Dendritic cell treated with granulocyte-macrophage colony-stimulating factor and Interleukin-4, amounts not matched to agents 40 ng/mL and 50 ng/mL, for 4 days (primary cell): ENCODE measurements around the gene SUOX.
A peak's percentile ranks its signal among the peaks of the same experiment; 100 is the strongest.

Source experiments
- H3K27ac Mint-ChIP-seq: one replicate; pipeline ENCODE4 v1.8.0; 2022; ENCODE audit warnings: mild to moderate bottlenecking, mixed read lengths
- H3K27me3 Mint-ChIP-seq: one replicate; pipeline ENCODE4 v1.8.0; 2022; ENCODE audit warnings: mild to moderate bottlenecking, mixed read lengths
- H3K36me3 Mint-ChIP-seq: one replicate; pipeline ENCODE4 v1.8.0; 2022; ENCODE audit warnings: low read depth, mixed read lengths
- H3K4me1 Mint-ChIP-seq: one replicate; pipeline ENCODE4 v1.8.0; 2022; ENCODE audit warnings: low read depth, mixed read lengths
- H3K4me3 Mint-ChIP-seq: one replicate; pipeline ENCODE4 v1.8.0; 2022; ENCODE audit warnings: mild to moderate bottlenecking, moderate library complexity, mixed read lengths
- H3K9me3 Mint-ChIP-seq: one replicate; pipeline ENCODE4 v1.8.0; 2022; ENCODE audit warnings: mixed read lengths
- intact Hi-C: fragments of 100-400 bp; cut with micrococcal nuclease; formaldehyde crosslinking; loops from one replicate; pipeline ENCODE4 v1.15.0; 2022

Gene SUOX

DNA sequence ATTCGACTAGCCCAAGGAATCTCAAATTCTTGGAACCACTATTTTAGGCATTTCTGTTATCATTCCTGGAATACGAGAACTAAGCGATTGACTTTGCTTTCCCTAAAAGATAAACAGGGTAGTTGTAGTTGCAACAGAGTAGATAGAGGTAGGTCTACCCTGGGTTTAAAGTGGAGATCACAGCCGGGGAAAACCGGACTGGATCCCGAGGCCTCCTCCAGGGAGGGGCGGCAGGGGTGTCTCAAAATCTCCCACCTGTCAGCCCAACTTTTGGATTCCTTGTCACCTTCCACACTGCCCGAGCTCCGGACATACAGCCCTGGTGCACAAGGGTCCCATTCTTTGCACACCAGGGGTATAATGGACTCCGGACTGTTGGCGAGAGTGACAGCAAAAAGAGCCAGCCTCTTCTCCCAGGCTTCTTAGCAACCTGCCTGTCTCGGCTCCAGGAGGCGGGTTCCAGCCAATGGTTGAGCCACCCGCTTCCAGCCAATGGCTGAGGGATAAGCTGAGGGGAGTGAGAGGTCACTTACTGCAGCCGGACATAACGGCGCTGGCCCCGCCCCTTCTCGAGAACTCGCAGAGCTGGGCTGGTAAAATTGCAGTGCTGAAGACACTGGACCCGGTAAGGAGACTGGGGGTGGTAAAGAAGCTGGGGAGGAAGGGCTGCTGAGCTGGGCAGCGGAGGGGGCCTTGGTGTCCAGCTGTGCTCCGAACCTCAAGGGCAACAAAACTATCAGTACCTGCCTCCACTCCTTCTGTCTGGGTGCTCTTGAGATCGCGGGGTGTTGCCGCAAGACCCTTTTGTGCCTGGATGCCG, at the start of gene SUOX:
Gene SUOX, plus strand, starts transcription at position 562 of the 820 bp plus-strand sequence. CDS start 4,946 bp downstream, outside the sequence.
- Mint-ChIP-seq H3K36me3 (peaks cover 78% of the 10 kb centered on the region), H3K27ac (peak within 1 kb of the TSS; percentile 88)

GRCh38 chr12:55955344-55955743, 41.7 kb upstream of the SUOX start:
- intact Hi-C loops: no loop called here
- Mint-ChIP-seq H3K27me3 (peaks cover 2% of the 10 kb centered on the region), H3K36me3 (peaks cover 38% of the 10 kb centered on the region), H3K9me3 (no peaks in the 10 kb centered on the region), H3K27ac (no peak overlapping the region), H3K4me1 (peaks cover 11% of the 10 kb centered on the region), H3K4me3 (no peak overlapping the region)

More for the DNA sequence above, at the start of gene SUOX:
- H3K4me1 Mint-ChIP-seq: peaks cover 48% of the 10 kb centered on the region
- H3K4me3 Mint-ChIP-seq: peak within 1 kb of the TSS; percentile 93
- intact Hi-C loops: loop anchor here (1.0 to 10.0 kb wide), 3 partner anchors 32 to 108 kb away; partner anchors contain the start of genes PA2G4 and RPS26
- H3K9me3 Mint-ChIP-seq: no peaks in the 10 kb centered on the region
- no peaks in the 10 kb centered on the region for H3K27me3 Mint-ChIP-seq

GRCh38 chr12:55955800-55956508, 41.1 kb upstream of the SUOX start:
- peaks cover 37% of the 10 kb centered on the region for H3K36me3 Mint-ChIP-seq
- no peak overlapping the region for H3K4me3 Mint-ChIP-seq
- intact Hi-C loops: no loop called here
- H3K4me1 Mint-ChIP-seq: peaks cover 11% of the 10 kb centered on the region
- no peak overlapping the region for H3K27ac Mint-ChIP-seq
- no peaks in the 10 kb centered on the region for H3K9me3 Mint-ChIP-seq
- peaks cover 2% of the 10 kb centered on the region for H3K27me3 Mint-ChIP-seq

- H3K36me3 Mint-ChIP-seq: peaks cover 24% of the 10 kb centered on the region
- no peak overlapping the region for H3K4me3 Mint-ChIP-seq
- intact Hi-C loops: no loop called here
- no peak overlapping the region for H3K27ac Mint-ChIP-seq
- peaks cover 11% of the 10 kb centered on the region for H3K4me1 Mint-ChIP-seq
- peaks cover 2% of the 10 kb centered on the region for H3K27me3 Mint-ChIP-seq
- H3K9me3 Mint-ChIP-seq: no peaks in the 10 kb centered on the region
These were observed 39.8 kb upstream of the SUOX start for GRCh38 chr12:55957106-55957859.

DNA sequence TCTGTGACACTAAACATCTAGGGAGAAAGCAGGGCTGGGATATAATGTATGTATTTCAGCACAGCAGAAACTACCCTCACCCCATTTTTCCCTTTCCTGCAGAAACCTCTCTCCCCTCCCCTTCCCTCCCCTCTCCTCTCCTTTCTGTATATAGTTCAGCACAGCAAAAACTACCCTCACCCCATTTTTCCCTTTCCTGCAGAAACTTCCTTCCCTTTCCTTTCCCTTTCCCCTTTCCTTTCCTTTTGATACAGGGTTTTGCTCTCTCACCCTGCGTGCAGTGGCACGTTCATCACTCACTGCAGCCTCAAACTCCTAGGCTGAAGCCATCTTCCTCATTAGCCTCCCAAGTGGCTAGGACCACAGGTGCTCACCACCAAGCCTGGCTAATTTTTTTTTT, 33.3 kb upstream of the SUOX start:
- peaks cover 10% of the 10 kb centered on the region for H3K36me3 Mint-ChIP-seq
- intact Hi-C loops: no loop called here
- H3K27ac Mint-ChIP-seq: no peak overlapping the region
- no peaks in the 10 kb centered on the region for H3K27me3 Mint-ChIP-seq
- no peak overlapping the region for H3K4me3 Mint-ChIP-seq
- peaks cover 29% of the 10 kb centered on the region for H3K4me1 Mint-ChIP-seq
- no peaks in the 10 kb centered on the region for H3K9me3 Mint-ChIP-seq

- intact Hi-C loops: no loop called here
- Mint-ChIP-seq H3K9me3 (no peaks in the 10 kb centered on the region), H3K4me1 (peaks cover 29% of the 10 kb centered on the region), H3K27ac (peak overlapping the region; percentile 12), H3K4me3 (no peak overlapping the region), H3K27me3 (no peaks in the 10 kb centered on the region), H3K36me3 (peaks cover 10% of the 10 kb centered on the region)
These were observed 31.8 kb upstream of the SUOX start for GRCh38 chr12:55965240-55965639.

GRCh38 chr12:55965941-55966407, 31.1 kb upstream of the SUOX start, which contains the start of gene PMEL:
Gene PMEL, minus strand, starts transcription at chr12:55966042. Its CDS starts 31 bp downstream, at chr12:55966011.
- peak within 1 kb of the TSS; percentile 80 for H3K27ac Mint-ChIP-seq
- H3K4me1 Mint-ChIP-seq: peaks cover 31% of the 10 kb centered on the region
- H3K36me3 Mint-ChIP-seq: peaks cover 16% of the 10 kb centered on the region
- H3K27me3 Mint-ChIP-seq: no peaks in the 10 kb centered on the region
- peak within 1 kb of the TSS; percentile 86 for H3K4me3 Mint-ChIP-seq
- intact Hi-C loops: no loop called here
- no peaks in the 10 kb centered on the region for H3K9me3 Mint-ChIP-seq

GRCh38 chr12:55966408-55967281, 30.4 kb upstream of the SUOX start, which contains the start of gene CDK2:
Gene CDK2, plus strand, starts transcription at chr12:55966830. Its CDS starts 179 bp downstream, at chr12:55967009.
- H3K9me3 Mint-ChIP-seq: no peaks in the 10 kb centered on the region
- intact Hi-C loops: no loop called here
- H3K27me3 Mint-ChIP-seq: no peaks in the 10 kb centered on the region
- peaks cover 23% of the 10 kb centered on the region for H3K36me3 Mint-ChIP-seq
- H3K4me3 Mint-ChIP-seq: peak within 1 kb of the TSS; percentile 86
- H3K4me1 Mint-ChIP-seq: peaks cover 37% of the 10 kb centered on the region
- H3K27ac Mint-ChIP-seq: peak within 1 kb of the TSS; percentile 80

- Mint-ChIP-seq H3K4me1 (peaks cover 37% of the 10 kb centered on the region), H3K9me3 (no peaks in the 10 kb centered on the region), H3K36me3 (peaks cover 23% of the 10 kb centered on the region), H3K4me3 (no peak overlapping the region), H3K27ac (no peak overlapping the region), H3K27me3 (no peaks in the 10 kb centered on the region)
- intact Hi-C loops: no loop called here
These were observed 27.7 kb upstream of the SUOX start for GRCh38 chr12:55969356-55969755.

- Mint-ChIP-seq H3K36me3 (peaks cover 23% of the 10 kb centered on the region), H3K4me1 (peaks cover 32% of the 10 kb centered on the region), H3K9me3 (no peaks in the 10 kb centered on the region), H3K4me3 (no peak overlapping the region), H3K27me3 (no peaks in the 10 kb centered on the region), H3K27ac (peak overlapping the region; percentile 6)
- intact Hi-C loops: no loop called here
These were observed 26.3 kb upstream of the SUOX start for GRCh38 chr12:55970775-55971174.

GRCh38 chr12:55972042-55972441, 25.0 kb upstream of the SUOX start:
- Mint-ChIP-seq H3K4me3 (no peak overlapping the region), H3K27me3 (no peaks in the 10 kb centered on the region), H3K4me1 (peaks cover 30% of the 10 kb centered on the region), H3K36me3 (peaks cover 24% of the 10 kb centered on the region), H3K27ac (no peak overlapping the region), H3K9me3 (no peaks in the 10 kb centered on the region)
- intact Hi-C loops: no loop called here

DNA sequence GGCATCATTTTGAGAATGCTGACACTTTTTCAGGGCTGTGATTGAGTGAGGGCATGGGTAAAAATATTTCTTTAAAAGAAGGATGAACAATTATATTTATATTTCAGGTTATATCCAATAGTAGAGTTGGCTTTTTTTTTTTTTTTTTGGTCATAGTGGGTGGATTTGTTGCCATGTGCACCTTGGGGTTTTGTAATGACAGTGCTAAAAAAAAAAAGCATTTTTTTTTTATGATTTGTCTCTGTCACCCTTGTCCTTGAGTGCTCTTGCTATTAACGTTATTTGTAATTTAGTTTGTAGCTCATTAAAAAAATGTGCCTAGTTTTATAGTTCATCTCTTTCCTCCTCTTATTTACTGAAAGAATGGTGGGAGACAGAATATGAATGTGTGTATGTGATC, 24.6 kb upstream of the SUOX start:
- Mint-ChIP-seq H3K36me3 (peaks cover 26% of the 10 kb centered on the region), H3K27me3 (no peaks in the 10 kb centered on the region), H3K9me3 (no peaks in the 10 kb centered on the region), H3K4me3 (no peak overlapping the region), H3K27ac (no peak overlapping the region), H3K4me1 (peaks cover 30% of the 10 kb centered on the region)
- intact Hi-C loops: no loop called here
